ENCODE results near the gene TXNRD1. TPM values are rescaled to one million over a fixed set of nuclear protein-coding genes. Genes with fewer than 3 reads are reported as not detected.
"Not testable (repeated sequence)": the region's sequence is repeated elsewhere in the genome, so short reads cannot be mapped to it uniquely, and the experiment has no call there.

TXNRD1 gene
- polyA plus RNA-seq, 4 donors: 54.0 to 72.7 (median 59.0) TPM

- no peak for DNase-seq (ENCODE audit: low read depth in 4 of 4, low spot score in 3 of 4)
These were observed 102.1 kb downstream of the TXNRD1 start for GRCh38 chr12:104317538-104318210.

GRCh38 chr12:104319028-104319427 is 103.4 kb downstream of the TXNRD1 start:
- DNase-seq (ENCODE audit: low read depth in 4 of 4, low spot score in 3 of 4): no peak

GRCh38 chr12:104319918-104320626 is 104.5 kb downstream of the TXNRD1 start:
- DNase-seq (ENCODE audit: low read depth in 4 of 4, low spot score in 3 of 4): no peak

- no peak for DNase-seq (ENCODE audit: low read depth in 4 of 4, low spot score in 3 of 4)
These were observed 105.0 kb downstream of the TXNRD1 start for GRCh38 chr12:104320627-104321024.

- DNase-seq (ENCODE audit: low read depth in 4 of 4, low spot score in 3 of 4): no peak
These were observed 106.4 kb downstream of the TXNRD1 start for GRCh38 chr12:104321949-104322348.

- DNase-seq (ENCODE audit: low read depth in 4 of 4, low spot score in 3 of 4): not testable (repeated sequence)
These were observed 107.0 kb downstream of the TXNRD1 start for GRCh38 chr12:104322533-104322932.

GRCh38 chr12:104323899-104324298 is 108.3 kb downstream of the TXNRD1 start:
- DNase-seq (ENCODE audit: low read depth in 4 of 4, low spot score in 3 of 4): no peak

- not testable (repeated sequence) for DNase-seq (ENCODE audit: low read depth in 4 of 4, low spot score in 3 of 4)
These were observed 112.7 kb downstream of the TXNRD1 start for GRCh38 chr12:104328278-104328677.

GRCh38 chr12:104328790-104329189 is 113.2 kb downstream of the TXNRD1 start:
- DNase-seq (ENCODE audit: low read depth in 4 of 4, low spot score in 3 of 4): no peak

- DNase-seq (ENCODE audit: low read depth in 4 of 4, low spot score in 3 of 4): no peak
These were observed 114.3 kb downstream of the TXNRD1 start for GRCh38 chr12:104329707-104330532.

- no peak for DNase-seq (ENCODE audit: low read depth in 4 of 4, low spot score in 3 of 4)
These were observed 115.8 kb downstream of the TXNRD1 start for GRCh38 chr12:104331376-104331775.

- not testable (repeated sequence) for DNase-seq (ENCODE audit: low read depth in 4 of 4, low spot score in 3 of 4)
These were observed 116.7 kb downstream of the TXNRD1 start for GRCh38 chr12:104332273-104332672.

- no peak for DNase-seq (ENCODE audit: low read depth in 4 of 4, low spot score in 3 of 4)
These were observed 118.2 kb downstream of the TXNRD1 start for GRCh38 chr12:104333692-104334255.

- no peak for DNase-seq (ENCODE audit: low read depth in 4 of 4, low spot score in 3 of 4)
These were observed 119.0 kb downstream of the TXNRD1 start for GRCh38 chr12:104334581-104334980.

GRCh38 chr12:104336115-104336514 is 120.5 kb downstream of the TXNRD1 start:
- no peak for DNase-seq (ENCODE audit: low read depth in 4 of 4, low spot score in 3 of 4)

GRCh38 chr12:104337030-104337558 is 121.5 kb downstream of the TXNRD1 start:
- DNase-seq (ENCODE audit: low read depth in 4 of 4, low spot score in 3 of 4): no peak

GRCh38 chr12:104339663-104340062 is 124.1 kb downstream of the TXNRD1 start:
- DNase-seq (ENCODE audit: low read depth in 4 of 4, low spot score in 3 of 4): no peak

- DNase-seq (ENCODE audit: low read depth in 4 of 4, low spot score in 3 of 4): no peak
These were observed 124.6 kb downstream of the TXNRD1 start for GRCh38 chr12:104340177-104340576.

- DNase-seq (ENCODE audit: low read depth in 4 of 4, low spot score in 3 of 4): no peak
These were observed 125.5 kb downstream of the TXNRD1 start for GRCh38 chr12:104340925-104341611.

- no peak for DNase-seq (ENCODE audit: low read depth in 4 of 4, low spot score in 3 of 4)
These were observed 126.6 kb downstream of the TXNRD1 start for GRCh38 chr12:104342147-104342546.
